SK-N-SH treated with all-trans-retinoic acid at 6 μM for 48 hours (cell line): ENCODE data around the gene ATP4B.

ENCODE experiments used
- ATAC-seq: fragments of 200-7000 bp; cut with Tn5 transposase; 3 replicates; pipeline ENCODE4 v1.9.1; 2020; ENCODE audit warnings: mild to moderate bottlenecking, moderate library complexity
- ARNTL ChIP-seq: fragments of 450-650 bp; formaldehyde crosslinking; IDR thresholded peaks from 2 replicates; pipeline ENCODE4 v1.5.0; 2020; ENCODE audit warnings: low read depth, mild to moderate bottlenecking, moderate library complexity, borderline replicate concordance
- CREB5 ChIP-seq: fragments of 250-450 bp; sonication (Bioruptor Pico); IDR thresholded peaks from 2 replicates; pipeline ENCODE4 v1.5.1; 2020; ENCODE audit warnings: low read depth, mild to moderate bottlenecking, moderate library complexity
- CSDC2 ChIP-seq: fragments of 250-450 bp; sonication (Bioruptor Pico); IDR thresholded peaks from 2 replicates; pipeline ENCODE4 v1.5.0; 2020; ENCODE audit warnings: mild to moderate bottlenecking, moderate library complexity
- CSRNP3 ChIP-seq: fragments of 250-450 bp; sonication (Bioruptor Pico); IDR thresholded peaks from 2 replicates; pipeline ENCODE4 v1.5.1; 2021; ENCODE audit warnings: mild to moderate bottlenecking, moderate library complexity
- ESRRG ChIP-seq: fragments of 250-450 bp; sonication (Bioruptor Pico); IDR thresholded peaks from 2 replicates; pipeline ENCODE4 v1.6.1; 2021; ENCODE audit warnings: mild to moderate bottlenecking
- ISL1 ChIP-seq: fragments of 250-450 bp; sonication (Bioruptor Pico); IDR thresholded peaks from 2 replicates; pipeline ENCODE4 v2.1.2; 2022; ENCODE audit warnings: mild to moderate bottlenecking, moderate library complexity
- OSR1 ChIP-seq: fragments of 250-450 bp; sonication (Bioruptor Pico); IDR thresholded peaks from 2 replicates; pipeline ENCODE4 v1.8.0; 2022; ENCODE audit warnings: moderate library complexity, mild to moderate bottlenecking, inconsistent platforms
- PATZ1 ChIP-seq: fragments of 250-450 bp; sonication (Bioruptor Pico); IDR thresholded peaks from 2 replicates; pipeline ENCODE4 v1.8.0; 2020; ENCODE audit warnings: mild to moderate bottlenecking, moderate library complexity, borderline replicate concordance
- POU6F1 ChIP-seq: fragments of 250-450 bp; sonication (Bioruptor Pico); IDR thresholded peaks from 2 replicates; pipeline ENCODE4 v1.8.0; 2021; ENCODE audit warnings: low read depth, mild to moderate bottlenecking, moderate library complexity, borderline replicate concordance
- RARB ChIP-seq: fragments of 250-450 bp; sonication (Bioruptor Pico); IDR thresholded peaks from 2 replicates; pipeline ENCODE4 v1.8.0; 2021; ENCODE audit warnings: mild to moderate bottlenecking, moderate library complexity
- SNAI2 ChIP-seq: fragments of 250-450 bp; sonication (Bioruptor Pico); IDR thresholded peaks from 2 replicates; pipeline ENCODE4 v1.5.0; 2020; ENCODE audit warnings: mild to moderate bottlenecking, moderate library complexity
- TCF4 ChIP-seq: fragments of 250-450 bp; sonication (Bioruptor Pico); IDR thresholded peaks from 2 replicates; pipeline ENCODE4 v1.8.0; 2021; ENCODE audit warnings: mild to moderate bottlenecking, moderate library complexity, borderline replicate concordance
- TOX ChIP-seq: fragments of 250-450 bp; sonication (Bioruptor Pico); IDR thresholded peaks from 2 replicates; pipeline ENCODE4 v1.8.0; 2021; ENCODE audit warnings: mild to moderate bottlenecking, moderate library complexity, borderline replicate concordance
- TSHZ2 ChIP-seq: fragments of 250-450 bp; sonication (Bioruptor Pico); IDR thresholded peaks from 2 replicates; pipeline ENCODE4 v1.5.0; 2020; ENCODE audit warnings: mild to moderate bottlenecking, moderate library complexity
- ZC3H10 ChIP-seq: fragments of 250-450 bp; sonication (Bioruptor Pico); IDR thresholded peaks from 2 replicates; pipeline ENCODE4 v1.5.1; 2021; ENCODE audit warnings: mild to moderate bottlenecking, moderate library complexity
- ZFP3 ChIP-seq: fragments of 250-450 bp; sonication (Bioruptor Pico); IDR thresholded peaks from 2 replicates; pipeline ENCODE4 v1.5.0; 2020; ENCODE audit warnings: mild to moderate bottlenecking, moderate library complexity
- ZNF565 ChIP-seq: fragments of 450-650 bp; formaldehyde crosslinking; conservative IDR thresholded peaks from 2 replicates; pipeline ENCODE4 v1.5.0; 2020; ENCODE audit warnings: low read depth, mild to moderate bottlenecking, moderate library complexity
- ZNF70 ChIP-seq: fragments of 450-650 bp; formaldehyde crosslinking; IDR thresholded peaks from 2 replicates; pipeline ENCODE4 v1.5.0; 2020; ENCODE audit warnings: mild to moderate bottlenecking, moderate library complexity
- ZNF8 ChIP-seq: fragments of 450-650 bp; formaldehyde crosslinking; IDR thresholded peaks from 2 replicates; pipeline ENCODE4 v1.5.0; 2020; ENCODE audit warnings: mild to moderate bottlenecking, moderate library complexity

Gene ATP4B

GRCh38 chr13:113637262-113638160 is 20.5 kb downstream of the ATP4B start:
- ATAC-seq: no peak
- TF ChIP-seq ARNTL: no peak
- TF ChIP-seq RARB: no peak
- TF ChIP-seq SNAI2 (CRISPR knock-in tag): no peak
- TF ChIP-seq, all 23 proteins: peak for 0

GRCh38 chr13:113636266-113636963 is 21.6 kb downstream of the ATP4B start:
- TF ChIP-seq TSHZ2 (CRISPR knock-in tag): no peak
- no peak for TF ChIP-seq TCF4 (CRISPR knock-in tag)
- TF ChIP-seq PATZ1: no peak
- TF ChIP-seq ZNF8 (CRISPR knock-in tag): no peak
- TF ChIP-seq ZNF565 (CRISPR knock-in tag): no peak
- TF ChIP-seq OSR1 (CRISPR knock-in tag): no peak
- TF ChIP-seq RARB: no peak
- no peak for TF ChIP-seq ESRRG
- no peak for TF ChIP-seq CREB5 (CRISPR knock-in tag)
- no peak for TF ChIP-seq ARNTL
- no peak for TF ChIP-seq TOX (CRISPR knock-in tag)
- TF ChIP-seq, all 23 proteins: peak for 0
- ATAC-seq: no peak

- TF ChIP-seq ZNF8 (CRISPR knock-in tag): no peak
- TF ChIP-seq SNAI2 (CRISPR knock-in tag): no peak
- no peak for TF ChIP-seq CREB5 (CRISPR knock-in tag)
- TF ChIP-seq CSDC2: no peak
- TF ChIP-seq TCF4 (CRISPR knock-in tag): no peak
- TF ChIP-seq ZFP3 (CRISPR knock-in tag): no peak
- no peak for TF ChIP-seq PATZ1
- no peak for TF ChIP-seq ARNTL
- TF ChIP-seq POU6F1 (CRISPR knock-in tag): no peak
- TF ChIP-seq ZNF565 (CRISPR knock-in tag): no peak
- TF ChIP-seq RARB: no peak
- no peak for TF ChIP-seq ZNF70 (CRISPR knock-in tag)
- no peak for TF ChIP-seq ZC3H10
- no peak for TF ChIP-seq ISL1 (CRISPR knock-in tag)
- TF ChIP-seq CSRNP3 (CRISPR knock-in tag): no peak
- no peak for ATAC-seq
These were observed 22.3 kb downstream of the ATP4B start for GRCh38 chr13:113635709-113636108.
